Karpas-422 (cell line): ENCODE data around the gene ITPRID1. TPM values are rescaled to one million over a fixed set of nuclear protein-coding genes. Genes with fewer than 3 reads are reported as not detected.

Source experiments
- DNase-seq: peaks from one replicate; pipeline ENCODE4 v3.0.0-alpha.2; 2015
- H2AFZ ChIP-seq: fragments of 200-600 bp; sonication (generic); 2 replicates; pipeline ENCODE4 v1.6.1; 2014; ENCODE audit warnings: antibody characterized with exemption, low read length, mixed read lengths
- H3K27ac ChIP-seq: fragments of 200-600 bp; sonication (generic); 2 replicates; pipeline ENCODE4 v1.5.1; 2014; ENCODE audit warnings: mild to moderate bottlenecking, low read length, moderate library complexity
- H3K27me3 ChIP-seq: fragments of 200-600 bp; sonication (generic); 2 replicates; pipeline ENCODE4 v1.6.1; 2014; ENCODE audit warnings: low read length, mixed read lengths
- H3K36me3 ChIP-seq: fragments of 200-600 bp; sonication (generic); 2 replicates; pipeline ENCODE4 v1.6.1; 2014; ENCODE audit warnings: low read length, mixed read lengths; ENCODE audit not compliant: insufficient read depth
- H3K4me1 ChIP-seq: fragments of 200-600 bp; sonication (generic); 2 replicates; pipeline ENCODE4 v1.6.1; 2014; ENCODE audit warnings: mild to moderate bottlenecking, low read length, mixed read lengths
- H3K4me2 ChIP-seq: fragments of 200-600 bp; sonication (generic); 2 replicates; pipeline ENCODE4 v1.6.1; 2014; ENCODE audit warnings: low read length, low read depth, mild to moderate bottlenecking; ENCODE audit not compliant: poor library complexity, severe bottlenecking
- H3K4me3 ChIP-seq: fragments of 200-600 bp; sonication (generic); 2 replicates; pipeline ENCODE4 v1.5.1; 2014; ENCODE audit warnings: mild to moderate bottlenecking, antibody characterized with exemption, low read length, mixed read lengths
- H3K79me2 ChIP-seq: fragments of 200-600 bp; sonication (generic); 2 replicates; pipeline ENCODE4 v1.6.1; 2014; ENCODE audit warnings: mild to moderate bottlenecking, low read length, mixed read lengths
- H3K9ac ChIP-seq: fragments of 200-600 bp; sonication (generic); 2 replicates; pipeline ENCODE4 v1.6.0; 2014; ENCODE audit warnings: low read length
- H3K9me2 ChIP-seq: fragments of 200-600 bp; sonication (generic), shearing (Covaris generic); replicated peaks from 2 replicates; pipeline ENCODE4 v1.6.0; 2014; ENCODE audit warnings: mild to moderate bottlenecking, low read length, moderate library complexity; ENCODE audit not compliant: insufficient read depth
- H3K9me3 ChIP-seq: fragments of 300-700, 200-600 bp; sonication (generic); 2 replicates; pipeline ENCODE4 v1.6.1; 2014; ENCODE audit warnings: low read length, mixed read lengths
- H4K20me1 ChIP-seq: fragments of 200-600 bp; sonication (generic); 2 replicates; pipeline ENCODE4 v1.6.1; 2014; ENCODE audit warnings: mild to moderate bottlenecking, antibody characterized with exemption, low read length, low read depth; ENCODE audit not compliant: insufficient read depth
- total RNA-seq: library from RNA; depleted of rRNA; stranded (reverse); fragments of >200 nt; shearing (Covaris generic); gene quantifications from 2 replicates; pipeline ENCODE4 v1.2.3, GENCODE V29; 2014; ENCODE audit warnings: low replicate concordance

The ITPRID1 gene
- total RNA-seq, 1 experiment from 2014 or later: not detected

- no peak overlapping the region for H3K4me3 ChIP-seq
- H3K27ac ChIP-seq: no peak overlapping the region
- H3K9me2 ChIP-seq: no peaks in the 10 kb centered on the region
- no peaks in the 10 kb centered on the region for H3K4me1 ChIP-seq
- H2AFZ ChIP-seq: no peak overlapping the region
- H3K27me3 ChIP-seq: no peaks in the 10 kb centered on the region
- H3K4me2 ChIP-seq: no peak overlapping the region
- DNase-seq: no peak
- H4K20me1 ChIP-seq: no peaks in the 10 kb centered on the region
- no peaks in the 10 kb centered on the region for H3K9me3 ChIP-seq
- no peak overlapping the region for H3K9ac ChIP-seq
- H3K36me3 ChIP-seq: no peaks in the 10 kb centered on the region
- no peaks in the 10 kb centered on the region for H3K79me2 ChIP-seq
Observed at GRCh38 chr7:31647511-31647910, 133.6 kb downstream of the ITPRID1 start.

DNA sequence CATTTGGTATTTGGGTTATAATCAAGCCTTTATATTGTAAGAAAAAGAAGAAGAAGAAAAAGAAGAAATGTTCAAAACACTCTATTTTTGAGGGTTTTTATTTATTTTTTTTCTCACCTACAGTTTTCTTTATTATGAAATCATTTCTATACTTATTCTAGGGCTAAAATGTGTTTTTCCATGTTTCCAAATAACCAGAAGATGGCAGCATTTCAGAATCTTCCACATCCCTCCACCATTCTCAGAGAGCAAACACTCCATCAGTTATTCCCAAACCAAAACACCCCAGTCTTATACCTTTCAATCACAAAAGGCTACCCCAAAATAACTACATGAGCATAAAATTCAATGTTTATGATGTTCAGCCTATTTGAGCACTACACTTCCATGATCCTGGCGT lies 134.4 kb downstream of the ITPRID1 start:
- Histone ChIP-seq H3K9me2 (no peaks in the 10 kb centered on the region), H2AFZ (no peak overlapping the region), H3K27me3 (no peaks in the 10 kb centered on the region), H3K79me2 (no peaks in the 10 kb centered on the region), H3K4me1 (no peaks in the 10 kb centered on the region), H3K4me2 (no peak overlapping the region), H3K27ac (no peak overlapping the region), H3K9ac (no peak overlapping the region), H3K36me3 (no peaks in the 10 kb centered on the region), H3K9me3 (no peaks in the 10 kb centered on the region), H3K4me3 (no peak overlapping the region), H4K20me1 (no peaks in the 10 kb centered on the region)
- no peak for DNase-seq

- no peak overlapping the region for H3K4me2 ChIP-seq
- H3K36me3 ChIP-seq: no peaks in the 10 kb centered on the region
- no peaks in the 10 kb centered on the region for H3K27me3 ChIP-seq
Observed at GRCh38 chr7:31648880-31649279, 135.0 kb downstream of the ITPRID1 start.

GRCh38 chr7:31651234-31652062 lies 137.6 kb downstream of the ITPRID1 start:
- Histone ChIP-seq H4K20me1 (no peaks in the 10 kb centered on the region), H3K36me3 (no peaks in the 10 kb centered on the region), H2AFZ (no peak overlapping the region), H3K4me2 (no peak overlapping the region), H3K9ac (no peak overlapping the region), H3K4me3 (no peak overlapping the region), H3K4me1 (peaks cover 2% of the 10 kb centered on the region; the same call in 1 of the 2 replicates), H3K9me3 (no peaks in the 10 kb centered on the region), H3K27me3 (no peaks in the 10 kb centered on the region), H3K79me2 (no peaks in the 10 kb centered on the region), H3K9me2 (no peaks in the 10 kb centered on the region), H3K27ac (no peak overlapping the region)
- DNase-seq: no peak

More at GRCh38 chr7:31648880-31649279, 135.0 kb downstream of the ITPRID1 start:
- Histone ChIP-seq H3K79me2 (no peaks in the 10 kb centered on the region), H3K9ac (no peak overlapping the region), H3K4me3 (no peak overlapping the region), H3K9me2 (no peaks in the 10 kb centered on the region), H2AFZ (no peak overlapping the region), H3K9me3 (no peaks in the 10 kb centered on the region), H3K4me1 (peaks cover under 1% of the 10 kb centered on the region; the same call in 1 of the 2 replicates), H4K20me1 (no peaks in the 10 kb centered on the region), H3K27ac (no peak overlapping the region)
- no peak for DNase-seq

- no peaks in the 10 kb centered on the region for H3K36me3 ChIP-seq
- no peak overlapping the region for H3K9ac ChIP-seq
- H3K9me3 ChIP-seq: no peaks in the 10 kb centered on the region
- H3K4me2 ChIP-seq: no peak overlapping the region
- DNase-seq: no peak
- no peaks in the 10 kb centered on the region for H3K9me2 ChIP-seq
- H3K27ac ChIP-seq: no peak overlapping the region
- H2AFZ ChIP-seq: no peak overlapping the region
- no peaks in the 10 kb centered on the region for H4K20me1 ChIP-seq
- peaks cover 2% of the 10 kb centered on the region; the same call in 1 of the 2 replicates for H3K4me1 ChIP-seq
- no peaks in the 10 kb centered on the region for H3K79me2 ChIP-seq
- H3K4me3 ChIP-seq: no peak overlapping the region
- H3K27me3 ChIP-seq: no peaks in the 10 kb centered on the region
Observed at GRCh38 chr7:31652063-31652326, 138.1 kb downstream of the ITPRID1 start.

DNA sequence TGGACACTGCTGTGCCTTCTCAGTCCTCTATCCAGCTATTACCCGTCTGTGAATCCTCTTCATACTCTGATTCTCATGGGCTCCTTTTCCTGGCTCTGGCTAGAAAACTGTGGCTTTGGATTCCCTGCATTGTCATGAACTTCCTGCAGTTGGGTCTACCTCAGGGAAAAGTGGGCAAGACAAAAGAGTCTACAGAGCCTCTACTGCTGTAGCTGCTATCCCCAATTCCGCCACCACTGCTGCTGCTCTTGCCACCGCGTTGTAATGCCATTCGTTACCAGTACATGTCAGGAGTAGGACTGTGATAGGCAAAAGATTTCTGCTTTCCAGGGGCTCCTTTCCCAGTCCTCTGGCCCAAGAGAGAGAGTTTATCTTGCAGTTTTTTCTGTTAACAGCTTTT lies 149.2 kb downstream of the ITPRID1 start:
- Histone ChIP-seq H3K4me2 (no peak overlapping the region), H3K27me3 (no peaks in the 10 kb centered on the region), H3K27ac (no peak overlapping the region), H4K20me1 (no peaks in the 10 kb centered on the region), H3K36me3 (no peaks in the 10 kb centered on the region), H3K9me3 (no peaks in the 10 kb centered on the region), H3K4me3 (no peak overlapping the region), H3K9ac (no peak overlapping the region), H3K4me1 (no peaks in the 10 kb centered on the region), H2AFZ (no peak overlapping the region), H3K9me2 (no peaks in the 10 kb centered on the region), H3K79me2 (no peaks in the 10 kb centered on the region)
- DNase-seq: no peak

DNA sequence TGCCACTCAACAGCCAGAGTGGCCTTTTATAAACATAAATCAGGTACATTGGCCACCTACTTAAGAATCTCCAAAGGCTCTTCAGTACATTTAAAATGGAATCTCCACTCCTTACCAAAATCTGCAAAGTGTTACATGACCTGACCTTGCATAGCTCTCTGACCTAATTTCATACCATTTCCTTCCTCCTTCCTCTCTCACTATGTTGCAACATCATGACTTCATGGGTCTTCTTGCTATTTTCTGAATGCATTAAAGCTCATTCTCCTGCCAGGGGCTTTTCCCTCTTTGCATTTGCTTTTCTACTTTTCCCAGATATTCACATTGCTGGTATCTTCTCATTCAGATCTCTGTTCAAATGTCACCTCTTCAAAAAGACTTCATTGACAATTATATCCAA lies 151.0 kb downstream of the ITPRID1 start:
- Histone ChIP-seq H3K9me2 (no peaks in the 10 kb centered on the region), H3K4me2 (no peak overlapping the region), H3K27ac (no peak overlapping the region), H3K79me2 (no peaks in the 10 kb centered on the region), H3K36me3 (no peaks in the 10 kb centered on the region), H3K4me3 (no peak overlapping the region), H2AFZ (no peak overlapping the region), H3K4me1 (no peaks in the 10 kb centered on the region), H3K9ac (no peak overlapping the region), H4K20me1 (no peaks in the 10 kb centered on the region), H3K9me3 (no peaks in the 10 kb centered on the region), H3K27me3 (no peaks in the 10 kb centered on the region)
- no peak for DNase-seq

DNA sequence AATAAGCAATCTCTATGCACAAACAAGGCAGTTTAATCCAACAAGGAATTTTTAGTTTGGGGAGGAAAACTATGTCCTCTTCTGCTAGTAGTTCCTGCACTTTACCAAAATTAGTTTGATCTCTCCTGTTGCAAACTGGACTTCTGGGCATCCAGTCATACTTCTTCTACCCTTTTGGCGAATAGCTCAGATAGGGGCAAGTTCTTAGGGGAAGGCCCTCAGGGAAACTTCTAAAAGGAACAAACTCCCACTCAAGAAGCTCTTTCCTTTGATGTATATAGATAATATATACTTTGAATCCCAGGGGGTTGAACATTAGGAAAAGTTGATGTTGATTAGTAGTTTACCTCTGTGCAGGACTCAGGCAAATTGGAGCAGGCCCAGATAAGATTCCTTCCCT lies 151.7 kb downstream of the ITPRID1 start:
- no peak overlapping the region for H3K4me2 ChIP-seq

More for the DNA sequence above, 151.7 kb downstream of the ITPRID1 start:
- Histone ChIP-seq H3K4me1 (no peaks in the 10 kb centered on the region), H3K36me3 (no peaks in the 10 kb centered on the region), H2AFZ (no peak overlapping the region), H3K27ac (no peak overlapping the region), H3K9me2 (no peaks in the 10 kb centered on the region), H3K9ac (no peak overlapping the region), H3K79me2 (no peaks in the 10 kb centered on the region), H3K9me3 (no peaks in the 10 kb centered on the region), H3K4me3 (no peak overlapping the region), H3K27me3 (no peaks in the 10 kb centered on the region), H4K20me1 (no peaks in the 10 kb centered on the region)
- no peak for DNase-seq
